M059J (cell line): Measurements from ENCODE around the gene NECAP2. TPM values are rescaled to one million over a fixed set of nuclear protein-coding genes. Genes with fewer than 3 reads are reported as not detected.
"Not testable (repeated sequence)": the region's sequence is repeated elsewhere in the genome, so short reads cannot be mapped to it uniquely, and the experiment has no call there.

Experiments
- DNase-seq: peaks from one replicate; pipeline ENCODE4 v3.0.0-alpha.2; 2012; ENCODE audit warnings: low read depth
- total RNA-seq: library from RNA; depleted of rRNA; stranded (reverse); fragments of >200 nt; shearing (Covaris generic); gene quantifications from 2 replicates; pipeline ENCODE4 v1.2.3, GENCODE V29; 2014

The NECAP2 gene
- total RNA-seq, 1 experiment from 2014 or later = 105 TPM

- no peak for DNase-seq
Observed at GRCh38 chr1:16425125-16426025, 15.1 kb upstream of the NECAP2 start.

- DNase-seq = peak; percentile 61
Observed at GRCh38 chr1:16430606-16431005, 9.9 kb upstream of the NECAP2 start.

DNA sequence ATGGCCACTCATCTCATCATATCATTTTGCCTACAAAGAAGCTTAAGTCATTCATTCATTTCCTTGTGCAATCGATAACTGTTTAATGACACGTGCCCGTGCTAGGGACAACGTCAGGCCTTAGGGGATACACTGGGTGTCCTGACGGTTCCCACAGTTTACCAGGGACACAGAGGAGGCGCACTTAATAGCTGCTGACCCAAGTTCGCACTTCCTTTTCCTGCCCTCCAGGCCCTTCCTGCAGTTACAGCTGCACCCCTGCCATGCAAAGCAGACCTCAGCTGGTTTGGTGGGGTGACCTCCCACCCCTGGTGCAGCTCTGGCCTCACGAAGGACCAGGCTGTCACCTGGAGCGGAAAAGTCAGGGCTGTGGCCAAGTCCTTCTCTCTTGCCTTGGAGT, 7.5 kb upstream of the NECAP2 start:
- no peak for DNase-seq

- no peak for DNase-seq
Observed at GRCh38 chr1:16434007-16434406, 6.5 kb upstream of the NECAP2 start.

DNA sequence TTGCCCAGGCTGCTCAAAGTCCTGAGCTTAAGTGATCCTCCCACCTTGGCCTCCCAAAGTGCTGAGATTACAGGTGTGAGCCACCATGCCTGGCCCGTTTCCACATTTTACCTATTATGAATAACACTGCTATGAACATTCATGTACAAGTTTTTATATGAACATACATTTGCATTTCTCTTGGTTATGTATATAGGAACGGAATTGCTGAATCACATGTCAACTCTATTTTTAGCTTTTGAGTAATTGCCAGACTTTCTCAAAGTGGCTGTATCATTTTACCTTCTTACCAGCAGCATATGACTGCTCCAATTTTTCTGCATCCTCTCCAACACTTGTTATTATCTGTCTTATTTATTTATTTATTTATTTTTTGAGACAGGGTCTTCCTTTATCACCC, 6.0 kb upstream of the NECAP2 start:
- DNase-seq = no peak

- DNase-seq = no peak
Observed at GRCh38 chr1:16436946-16437474, 3.5 kb upstream of the NECAP2 start, which contains the start of gene SPATA21. Gene SPATA21 (minus strand): TSS chr1:16437424. CDS start chr1:16431371, 6,053 bp downstream.

DNA sequence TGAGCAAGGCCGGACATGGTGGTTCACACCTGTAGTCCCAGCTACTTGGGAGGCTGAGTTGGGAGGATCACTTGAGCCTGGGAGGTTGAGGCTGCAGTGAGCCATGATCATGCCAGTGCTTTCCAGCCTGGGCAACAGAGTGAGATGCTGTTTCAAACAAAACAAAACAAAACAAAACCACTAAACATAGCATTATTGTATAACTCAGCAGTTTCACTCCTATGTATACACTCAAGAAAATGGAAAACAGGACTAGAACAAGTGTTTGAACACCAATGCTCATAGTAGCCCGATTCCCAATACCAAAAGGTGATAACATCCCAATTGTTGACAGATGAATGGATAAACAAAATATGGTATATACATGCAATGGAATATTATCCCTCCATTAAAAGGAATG, 2.0 kb upstream of the NECAP2 start:
- no peak for DNase-seq

DNA sequence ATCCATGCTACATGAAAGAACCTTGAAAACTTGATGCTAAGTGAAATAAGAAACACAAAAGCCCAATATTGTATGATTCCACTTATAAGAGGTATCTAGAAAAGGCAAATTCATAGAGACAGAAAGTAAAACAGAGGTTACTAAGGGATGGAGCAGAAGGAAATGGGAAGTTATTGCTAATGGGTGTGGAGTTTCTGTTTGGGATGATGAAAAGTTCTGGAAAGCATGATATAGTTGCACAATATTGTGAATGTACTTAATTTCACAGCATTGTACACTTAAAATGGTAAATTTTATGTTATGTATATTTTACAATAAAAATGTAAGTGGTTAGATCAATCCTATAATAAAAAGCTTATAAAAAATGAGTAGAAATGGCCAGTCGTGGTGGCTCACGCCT, 1.6 kb upstream of the NECAP2 start:
- no peak for DNase-seq

GRCh38 chr1:16440131-16440469, 424 bp upstream of the NECAP2 start:
- DNase-seq = peak; percentile 8

GRCh38 chr1:16441282-16441665, 750 bp downstream of the NECAP2 start:
- peak; percentile 43 for DNase-seq

DNA sequence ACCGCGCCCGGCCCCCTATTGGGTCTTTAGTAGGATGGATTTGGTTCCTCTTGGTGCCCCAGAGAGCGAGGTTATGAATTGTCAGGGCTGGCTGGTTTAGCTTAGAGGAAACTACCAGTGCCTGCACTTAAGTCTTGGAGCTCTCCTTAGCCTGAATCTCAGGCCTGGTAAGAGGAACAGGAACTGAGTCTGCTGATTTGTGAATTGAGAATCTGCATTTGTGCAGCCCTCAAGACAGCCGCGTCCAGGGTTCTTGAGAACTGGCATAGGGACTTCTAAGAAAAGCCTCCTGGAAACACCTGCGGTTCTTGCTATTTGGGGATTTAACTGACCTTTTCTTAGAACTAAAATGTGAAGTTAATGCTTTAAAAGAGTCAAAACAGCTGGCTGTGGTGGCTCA, 1.7 kb downstream of the NECAP2 start:
- no peak for DNase-seq

GRCh38 chr1:16442941-16443340, 2.4 kb downstream of the NECAP2 start:
- no peak for DNase-seq

- no peak for DNase-seq
Observed at GRCh38 chr1:16443975-16444770, 3.6 kb downstream of the NECAP2 start.

DNA sequence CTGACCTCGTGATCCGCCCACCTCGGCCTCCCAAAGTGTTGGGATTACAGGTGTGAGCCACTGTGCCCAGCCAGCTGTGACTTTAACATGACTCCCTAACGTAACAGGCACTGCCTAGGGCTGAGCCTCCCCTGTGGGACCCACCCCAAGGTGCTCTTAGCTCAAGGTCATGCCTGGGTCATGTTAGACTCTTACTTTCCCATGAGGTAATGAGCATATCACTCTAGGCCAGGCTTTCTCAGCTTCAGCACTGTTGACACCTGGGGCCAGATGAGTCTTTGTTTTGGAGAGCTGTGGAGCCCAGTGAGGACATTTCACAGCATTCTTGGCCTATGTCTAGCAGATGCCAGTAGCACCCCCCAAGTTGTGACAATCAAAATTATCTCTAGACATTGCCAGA, 4.5 kb downstream of the NECAP2 start:
- no peak for DNase-seq

- no peak for DNase-seq
Observed at GRCh38 chr1:16446116-16446515, 5.6 kb downstream of the NECAP2 start.

DNA sequence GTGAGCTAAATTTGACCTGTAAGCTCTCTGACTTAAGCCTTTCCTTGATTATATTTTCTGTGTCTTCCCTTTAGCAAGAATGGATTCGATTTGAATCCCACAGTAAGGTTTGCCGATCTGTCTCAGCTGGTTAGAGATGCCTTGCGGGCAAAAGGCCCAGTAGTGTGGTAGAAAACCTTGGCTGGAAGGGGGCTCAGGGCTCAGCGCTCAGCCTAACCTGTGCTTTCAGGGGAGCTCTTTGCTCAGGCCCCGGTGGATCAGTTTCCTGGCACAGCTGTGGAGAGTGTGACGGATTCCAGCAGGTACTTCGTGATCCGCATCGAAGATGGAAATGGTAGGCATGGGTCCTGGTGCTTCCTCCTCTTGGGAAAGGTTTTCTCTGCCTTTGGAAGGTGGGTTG, 7.1 kb downstream of the NECAP2 start:
- no peak for DNase-seq

- no peak for DNase-seq
Observed at GRCh38 chr1:16449065-16449464, 8.5 kb downstream of the NECAP2 start.

DNA sequence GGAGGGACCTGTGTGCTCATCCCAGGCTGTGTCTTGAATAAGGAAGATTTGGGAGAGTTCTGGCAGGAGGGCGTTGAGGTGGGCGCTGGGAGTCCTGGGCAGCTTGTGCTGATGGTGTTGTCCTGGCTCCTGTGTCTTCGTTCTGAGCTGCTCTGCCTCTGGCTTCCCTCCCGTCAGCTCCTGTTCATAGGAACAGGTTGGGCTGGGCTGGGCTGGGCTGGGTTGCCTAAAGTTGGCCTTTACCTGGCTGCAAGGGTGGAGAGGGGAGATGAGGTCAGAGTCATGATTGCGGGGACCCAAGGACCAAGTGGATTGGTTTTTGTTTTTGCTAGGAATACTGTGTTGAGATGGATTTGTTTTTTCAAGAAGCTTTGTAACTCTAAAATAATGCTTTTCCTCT, 9.1 kb downstream of the NECAP2 start:
- DNase-seq = no peak

- no peak for DNase-seq
Observed at GRCh38 chr1:16450863-16451481, 10.4 kb downstream of the NECAP2 start.

GRCh38 chr1:16451841-16452528, 11.5 kb downstream of the NECAP2 start:
- DNase-seq = no peak

GRCh38 chr1:16454909-16455308, 14.4 kb downstream of the NECAP2 start:
- not testable (repeated sequence) for DNase-seq

DNA sequence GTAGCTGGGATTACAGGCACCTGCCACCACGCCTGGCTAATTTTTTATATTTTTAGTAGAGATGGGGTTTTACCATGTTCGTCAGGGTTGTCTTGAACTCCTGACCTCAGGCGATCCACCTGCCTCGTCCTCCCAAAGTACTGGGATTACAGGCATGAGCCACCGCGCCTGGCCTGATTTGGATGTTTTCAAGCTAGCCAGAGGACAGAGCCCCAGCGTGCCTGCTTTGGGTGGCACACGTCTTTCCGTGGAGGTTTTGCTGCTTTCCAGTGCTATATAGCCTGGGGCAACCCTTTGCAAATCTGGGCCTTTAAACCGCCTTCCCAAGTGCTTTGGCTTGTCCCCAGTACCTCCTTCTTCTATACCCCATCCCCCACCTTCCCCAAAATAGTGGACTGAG, 15.6 kb downstream of the NECAP2 start:
- not testable (repeated sequence) for DNase-seq
